Bronchial epithelial cell (primary cell): ENCODE results near the gene CAD. TPM values are rescaled to one million over a fixed set of nuclear protein-coding genes. Genes with fewer than 3 reads are reported as not detected.

ENCODE experiments used
- DNase-seq: peaks from one replicate; pipeline ENCODE4 v3.0.0-alpha.2; 2010; ENCODE audit warnings: low read depth
- FAIRE-seq: peaks from 2 replicates; lab custom pipeline; 2011; peaks lifted over from hg19 to GRCh38; lab: Jason Lieb, UNC
- H3K27me3 ChIP-seq: 2 replicates; pipeline ENCODE4 v1.5.1; 2011; ENCODE audit warnings: low read length; ENCODE audit not compliant: control insufficient read depth, insufficient read depth
- H3K36me3 ChIP-seq: 2 replicates; pipeline ENCODE4 v1.5.1; 2011; ENCODE audit warnings: low read length; ENCODE audit not compliant: control insufficient read depth, insufficient read depth
- H3K4me3 ChIP-seq: 2 replicates; pipeline ENCODE4 v1.5.1; 2011; ENCODE audit warnings: mild to moderate bottlenecking, low read depth, low read length, control low read depth
- total RNA-seq: library from RNA; depleted of rRNA; stranded (reverse); fragments of >200 nt; gene quantifications from 2 replicates; pipeline ENCODE4 v1.2.1, GENCODE V29; 2014
- TF ChIP-seq, protein P1 (sequence below): IDR thresholded peaks from 2 replicates; pipeline ENCODE4 v1.5.1; 2011; ENCODE audit warnings: mild to moderate bottlenecking, moderate library complexity, low read length, control low read depth, inconsistent platforms; ENCODE audit not compliant: insufficient read depth, severe bottlenecking

The CAD gene
- total RNA-seq, 1 donor from 2014 or later: 21.6 TPM

DNA sequence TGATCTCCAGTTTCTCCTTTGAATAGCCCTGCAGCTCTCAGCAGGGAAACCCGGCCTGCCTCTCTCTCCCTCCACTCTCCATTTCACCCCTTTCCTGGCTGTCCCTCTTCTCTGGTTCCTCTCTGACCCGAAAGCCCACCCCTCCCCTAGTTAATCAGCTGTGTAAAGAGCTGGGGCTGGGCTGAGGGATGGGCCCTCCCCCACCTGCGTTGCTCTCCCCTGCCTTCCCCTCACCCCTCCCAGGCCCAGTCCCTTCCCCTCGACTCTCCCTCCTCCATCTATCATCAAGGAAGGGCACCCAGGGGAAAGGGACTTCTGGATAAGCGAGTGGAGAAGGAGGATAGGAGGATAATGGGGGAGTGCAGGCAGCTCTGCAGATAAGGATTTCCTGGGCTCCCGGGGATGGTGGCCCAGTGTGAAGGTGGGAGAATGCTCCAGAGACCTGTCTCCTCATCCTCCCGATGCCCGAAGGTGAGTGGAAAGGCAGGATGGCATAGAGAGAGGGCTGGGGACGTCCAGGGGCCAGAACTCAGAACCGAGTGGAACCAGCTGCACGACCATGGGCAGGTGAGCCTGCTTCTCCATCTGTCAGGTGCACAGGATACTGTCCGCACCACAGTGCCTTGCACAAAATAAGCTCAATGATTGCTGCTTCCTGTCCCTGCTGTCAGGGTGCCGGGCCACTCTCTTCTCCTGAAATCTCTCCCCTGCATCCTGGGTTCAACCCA is 33.6 kb downstream of the CAD start:
- TF ChIP-seq, protein P1, sequence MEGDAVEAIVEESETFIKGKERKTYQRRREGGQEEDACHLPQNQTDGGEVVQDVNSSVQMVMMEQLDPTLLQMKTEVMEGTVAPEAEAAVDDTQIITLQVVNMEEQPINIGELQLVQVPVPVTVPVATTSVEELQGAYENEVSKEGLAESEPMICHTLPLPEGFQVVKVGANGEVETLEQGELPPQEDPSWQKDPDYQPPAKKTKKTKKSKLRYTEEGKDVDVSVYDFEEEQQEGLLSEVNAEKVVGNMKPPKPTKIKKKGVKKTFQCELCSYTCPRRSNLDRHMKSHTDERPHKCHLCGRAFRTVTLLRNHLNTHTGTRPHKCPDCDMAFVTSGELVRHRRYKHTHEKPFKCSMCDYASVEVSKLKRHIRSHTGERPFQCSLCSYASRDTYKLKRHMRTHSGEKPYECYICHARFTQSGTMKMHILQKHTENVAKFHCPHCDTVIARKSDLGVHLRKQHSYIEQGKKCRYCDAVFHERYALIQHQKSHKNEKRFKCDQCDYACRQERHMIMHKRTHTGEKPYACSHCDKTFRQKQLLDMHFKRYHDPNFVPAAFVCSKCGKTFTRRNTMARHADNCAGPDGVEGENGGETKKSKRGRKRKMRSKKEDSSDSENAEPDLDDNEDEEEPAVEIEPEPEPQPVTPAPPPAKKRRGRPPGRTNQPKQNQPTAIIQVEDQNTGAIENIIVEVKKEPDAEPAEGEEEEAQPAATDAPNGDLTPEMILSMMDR: no peak
- H3K27me3 ChIP-seq: peaks cover 3% of the 10 kb centered on the region
- H3K4me3 ChIP-seq: no peak overlapping the region
- DNase-seq (no peak), FAIRE-seq (no peak)
- no peaks in the 10 kb centered on the region for H3K36me3 ChIP-seq

DNA sequence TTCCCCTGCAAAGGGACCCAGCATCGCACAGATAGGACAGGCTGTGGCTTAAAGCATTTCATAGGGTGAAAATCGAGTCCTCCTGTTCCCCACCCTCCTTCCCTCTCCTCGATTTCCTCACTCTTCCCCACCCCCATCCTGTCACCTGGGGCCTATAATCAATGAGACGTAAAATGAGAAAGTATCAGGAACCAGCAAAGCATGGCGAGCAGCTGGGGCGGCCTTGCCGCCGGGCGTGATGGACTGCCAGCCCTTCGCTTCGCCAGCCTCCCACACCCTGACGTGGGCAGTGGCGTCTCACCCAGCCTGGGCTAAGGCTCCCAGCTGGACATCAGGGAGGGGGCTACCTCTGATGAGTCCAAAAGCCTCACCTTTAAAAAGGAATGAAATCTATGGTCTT is 34.6 kb downstream of the CAD start:
- DNase-seq (no peak), FAIRE-seq (no peak)
- TF ChIP-seq, protein P1: no peak
- Histone ChIP-seq H3K36me3 (no peaks in the 10 kb centered on the region), H3K27me3 (peaks cover 3% of the 10 kb centered on the region), H3K4me3 (no peak overlapping the region)

DNA sequence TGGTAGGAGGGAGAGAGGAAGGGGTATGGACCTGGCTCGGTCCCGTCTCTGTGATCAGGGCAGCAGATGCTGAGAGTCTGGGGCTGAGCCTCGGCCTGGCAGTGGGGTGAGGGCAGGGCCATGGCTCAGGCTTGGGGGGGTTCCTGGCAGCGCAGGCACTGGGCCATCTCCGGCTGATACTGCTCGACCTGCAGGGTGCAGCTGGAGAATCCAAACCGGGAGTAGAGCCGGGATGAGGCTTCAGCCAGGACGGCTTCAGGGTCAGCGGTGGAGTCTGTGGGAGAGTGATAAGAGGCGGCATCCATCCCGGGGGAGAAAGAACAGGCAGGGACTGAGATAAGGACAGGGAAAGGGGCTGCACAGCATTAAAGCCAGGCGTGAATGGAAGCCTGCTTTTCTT is 38.0 kb downstream of the CAD start:
- no peaks in the 10 kb centered on the region for H3K36me3 ChIP-seq
- FAIRE-seq (no peak), DNase-seq (no peak)
- H3K27me3 ChIP-seq: peaks cover 10% of the 10 kb centered on the region
- no peak overlapping the region for H3K4me3 ChIP-seq
- TF ChIP-seq, protein P1: no peak

DNA sequence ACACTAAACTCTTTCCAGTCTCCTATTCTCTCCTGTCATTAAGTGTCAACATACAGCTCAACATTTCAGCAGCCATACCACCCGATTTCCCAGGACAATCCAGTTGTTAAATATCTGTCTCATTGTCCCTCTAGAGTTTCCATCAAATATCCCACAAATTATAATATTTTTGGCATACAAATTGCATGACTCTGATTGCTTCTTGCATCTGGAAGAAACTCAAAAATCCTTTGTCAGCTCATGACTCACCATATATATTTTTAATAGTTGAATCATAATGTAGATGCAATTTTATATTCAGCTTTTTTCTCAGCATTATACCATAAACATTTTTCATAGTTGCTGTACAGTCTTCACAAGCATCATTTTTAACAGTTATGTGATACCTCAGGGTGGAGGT is 38.5 kb downstream of the CAD start:
- Histone ChIP-seq H3K4me3 (no peak overlapping the region), H3K27me3 (peaks cover 11% of the 10 kb centered on the region), H3K36me3 (no peaks in the 10 kb centered on the region)
- TF ChIP-seq, protein P1: no peak
- FAIRE-seq: no peak
- peak; percentile 35 for DNase-seq

DNA sequence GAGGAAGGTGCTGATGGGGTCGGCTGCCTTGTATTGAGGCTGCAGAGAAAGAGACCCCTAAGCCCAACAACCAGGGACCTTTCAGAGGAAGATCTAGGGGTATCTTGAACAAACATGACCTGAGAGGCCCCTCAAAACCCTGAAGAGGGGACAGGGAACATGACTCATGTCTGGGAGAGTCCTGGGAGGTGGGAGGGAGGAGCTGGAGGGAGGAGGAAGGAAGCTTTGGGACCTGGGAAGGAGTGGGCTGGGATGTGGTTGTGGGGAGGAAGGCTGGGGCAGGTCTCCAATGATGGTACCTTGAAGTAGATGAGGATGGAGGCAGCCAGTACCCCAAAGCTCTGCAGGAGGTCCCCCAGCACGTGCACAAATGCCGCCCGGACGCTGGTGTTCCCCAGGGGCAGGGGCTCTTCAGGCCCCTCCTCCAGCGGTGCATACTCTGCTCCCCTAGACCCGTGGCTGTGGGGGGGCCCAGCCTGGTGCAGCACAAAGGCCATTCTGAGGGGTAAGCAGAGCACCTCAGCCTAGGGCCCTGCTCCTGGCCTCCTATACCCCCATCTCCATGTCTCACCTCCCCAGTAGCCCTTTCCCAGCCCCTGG is 39.8 kb downstream of the CAD start:
- Histone ChIP-seq H3K27me3 (peaks cover 23% of the 10 kb centered on the region), H3K36me3 (no peaks in the 10 kb centered on the region), H3K4me3 (no peak overlapping the region)
- DNase-seq (no peak), FAIRE-seq (no peak)
- TF ChIP-seq, protein P1: no peak
